Mesenchymal stem cell (in vitro differentiated cells and primary cell): ENCODE results near the gene SMIM20.

Source experiments
- DNase-seq: peaks from one replicate; pipeline ENCODE4 v3.0.0-alpha.2; 2013
- H2AFZ ChIP-seq: one replicate; pipeline ENCODE4 v1.6.1; 2013; ENCODE audit warnings: low read depth, mild to moderate bottlenecking, control low read depth, inconsistent platforms, low read length, moderate library complexity
- H2AK5ac ChIP-seq: 2 replicates; pipeline ENCODE4 v1.6.1; 2013; ENCODE audit warnings: low read length, moderate library complexity, mild to moderate bottlenecking, inconsistent platforms; ENCODE audit not compliant: severe bottlenecking
- H2BK120ac ChIP-seq: one replicate; pipeline ENCODE4 v1.6.1; 2013; ENCODE audit warnings: low read depth, mild to moderate bottlenecking, inconsistent platforms, low read length, moderate library complexity
- H2BK12ac ChIP-seq, 2 experiments: one replicate each; pipeline ENCODE4 v1.6.1; 2013; ENCODE audit warnings: inconsistent platforms in 2 of 2, low read length in 2 of 2, mild to moderate bottlenecking in 2 of 2, moderate library complexity in 2 of 2, control low read depth in 1 of 2
- H2BK15ac ChIP-seq: one replicate; pipeline ENCODE4 v1.6.1; 2013; ENCODE audit warnings: mild to moderate bottlenecking, low read depth, inconsistent platforms; ENCODE audit not compliant: poor library complexity, severe bottlenecking
- H2BK5ac ChIP-seq: 2 replicates; pipeline ENCODE4 v1.6.1; 2013; ENCODE audit warnings: low read depth, mild to moderate bottlenecking, low read length, control low read depth, inconsistent platforms; ENCODE audit not compliant: poor library complexity, severe bottlenecking
- H3K14ac ChIP-seq, 2 experiments: one replicate each; pipeline ENCODE4 v1.6.1; 2013; ENCODE audit warnings: inconsistent platforms in 2 of 2, low read length in 2 of 2, control low read depth in 1 of 2, mild to moderate bottlenecking in 1 of 2, moderate library complexity in 1 of 2
- H3K18ac ChIP-seq, 2 experiments: one replicate each; pipeline ENCODE4 v1.6.1; 2013; ENCODE audit warnings: inconsistent platforms in 2 of 2, low read length in 2 of 2, control low read depth in 1 of 2, low read depth in 1 of 2, mild to moderate bottlenecking in 1 of 2
- H3K23ac ChIP-seq, 2 experiments: one replicate each; pipeline ENCODE4 v1.6.1; 2013; ENCODE audit warnings: inconsistent platforms in 2 of 2, low read length in 2 of 2, mild to moderate bottlenecking in 2 of 2, moderate library complexity in 2 of 2, control low read depth in 1 of 2
- H3K27ac ChIP-seq: 2 replicates; pipeline ENCODE4 v1.5.1; 2013; ENCODE audit warnings: mild to moderate bottlenecking, moderate library complexity, low read length, control low read depth, inconsistent platforms; ENCODE audit not compliant: poor library complexity, severe bottlenecking
- H3K27me3 ChIP-seq, 2 experiments: 2 replicates each; pipeline versions ENCODE4 v1.6.1 to v1.7.0; 2013; ENCODE audit warnings: low read length in 2 of 2, mild to moderate bottlenecking in 2 of 2, moderate library complexity in 2 of 2, control low read depth in 1 of 2, inconsistent platforms in 1 of 2; ENCODE audit not compliant: control insufficient read depth in 1 of 2, insufficient read depth in 1 of 2
- H3K36me3 ChIP-seq, 2 experiments: 2 replicates each; pipeline versions ENCODE4 v1.6.1 to v1.7.0; 2013; ENCODE audit warnings: low read length in 2 of 2, control low read depth in 1 of 2, inconsistent platforms in 1 of 2, low read depth in 1 of 2, mild to moderate bottlenecking in 1 of 2; ENCODE audit not compliant: insufficient read depth in 2 of 2, control insufficient read depth in 1 of 2
- H3K4ac ChIP-seq, 2 experiments: one replicate each; pipeline ENCODE4 v1.6.1; 2013; ENCODE audit warnings: inconsistent platforms in 2 of 2, low read length in 2 of 2, mild to moderate bottlenecking in 2 of 2, moderate library complexity in 2 of 2, control low read depth in 1 of 2, low read depth in 1 of 2
- H3K4me1 ChIP-seq: 2 replicates; pipeline ENCODE4 v1.6.1; 2013; ENCODE audit warnings: low read depth, low read length, control low read depth; ENCODE audit not compliant: control insufficient read depth, insufficient read depth
- H3K4me2 ChIP-seq: 2 replicates; pipeline ENCODE4 v1.6.1; 2013; ENCODE audit warnings: low read length, mild to moderate bottlenecking, inconsistent platforms; ENCODE audit not compliant: poor library complexity, severe bottlenecking
- H3K4me3 ChIP-seq, 2 experiments: 2 replicates each; pipeline versions ENCODE4 v1.5.1 to v1.7.0; 2013; ENCODE audit warnings: low read length in 2 of 2, mild to moderate bottlenecking in 2 of 2, control low read depth in 1 of 2, low read depth in 1 of 2; ENCODE audit not compliant: insufficient read depth in 1 of 2
- H3K79me1 ChIP-seq: replicated peaks from 2 replicates; pipeline ENCODE4 v1.6.1; 2013; ENCODE audit warnings: mild to moderate bottlenecking, control low read depth, low read length, inconsistent platforms; ENCODE audit not compliant: poor library complexity, severe bottlenecking
- H3K9ac ChIP-seq: 2 replicates; pipeline ENCODE4 v1.7.0; 2013; ENCODE audit warnings: mild to moderate bottlenecking, low read length, moderate library complexity
- H3K9me3 ChIP-seq: 2 replicates; pipeline ENCODE4 v1.7.0; 2013; ENCODE audit warnings: mild to moderate bottlenecking, low read length; ENCODE audit not compliant: control insufficient read depth
- H4K8ac ChIP-seq: one replicate; pipeline ENCODE4 v1.6.1; 2013; ENCODE audit warnings: inconsistent platforms, mild to moderate bottlenecking, low read length, moderate library complexity
- H4K91ac ChIP-seq: one replicate; pipeline ENCODE4 v1.6.1; 2013; ENCODE audit warnings: mild to moderate bottlenecking, low read length, inconsistent platforms
- WGBS: methylation state at CpG from one replicate; pipeline ENCODE4 v1.1.7; 2013; ENCODE audit warnings: mixed read lengths; 5-methylcytosine and 5-hydroxymethylcytosine counted together

SMIM20 gene

GRCh38 chr4:25930731-25931354, 16.8 kb downstream of the SMIM20 start:
- H3K4me2 ChIP-seq: no peak overlapping the region
- no peak overlapping the region for H2BK12ac ChIP-seq
- no peaks in the 10 kb centered on the region for H3K4me1 ChIP-seq
- no peak overlapping the region for H3K23ac ChIP-seq
- H2BK5ac ChIP-seq: no peak overlapping the region
- no peak overlapping the region for H3K27ac ChIP-seq
- H3K4me3 ChIP-seq: no peak overlapping the region
- DNase-seq: no peak
- no peaks in the 10 kb centered on the region for H3K36me3 ChIP-seq
- no peak overlapping the region for H4K8ac ChIP-seq
- no peak overlapping the region for H2AFZ ChIP-seq
- H3K79me1 ChIP-seq: peaks cover 3% of the 10 kb centered on the region
- H3K9ac ChIP-seq: no peak overlapping the region
- H3K9me3 ChIP-seq: no peaks in the 10 kb centered on the region
- H3K18ac ChIP-seq: no peak overlapping the region
- no peak overlapping the region for H3K14ac ChIP-seq
- H4K91ac ChIP-seq: no peak overlapping the region
- no peak overlapping the region for H2BK120ac ChIP-seq
- 90% methylated on average over 6 of the region's 6 CpGs for WGBS
- H2AK5ac ChIP-seq: no peak overlapping the region
- H3K4ac ChIP-seq: no peak overlapping the region
- peaks cover 0 to 12% of the 10 kb centered on the region in 2 experiments for H3K27me3 ChIP-seq
- H2BK15ac ChIP-seq: no peak overlapping the region

- Histone ChIP-seq H3K18ac (no peak overlapping the region), H4K8ac (no peak overlapping the region), H3K9ac (no peak overlapping the region), H2AFZ (no peak overlapping the region), H3K27me3 (peaks cover 5 to 19% of the 10 kb centered on the region in 2 experiments), H2AK5ac (no peak overlapping the region), H2BK5ac (no peak overlapping the region), H3K27ac (no peak overlapping the region), H2BK120ac (no peak overlapping the region), H3K14ac (no peak overlapping the region), H3K79me1 (no peaks in the 10 kb centered on the region), H3K4ac (no peak overlapping the region), H3K23ac (no peak overlapping the region), H3K4me1 (no peaks in the 10 kb centered on the region), H2BK12ac (no peak overlapping the region), H3K36me3 (no peaks in the 10 kb centered on the region), H3K4me3 (no peak overlapping the region), H3K4me2 (no peak overlapping the region), H2BK15ac (no peak overlapping the region), H3K9me3 (no peaks in the 10 kb centered on the region), H4K91ac (no peak overlapping the region)
- no peak for DNase-seq
- 100% methylated on average over 2 of the region's 2 CpGs for WGBS
Measured at GRCh38 chr4:25936696-25937095, 22.7 kb downstream of the SMIM20 start.

GRCh38 chr4:25937801-25938200, 23.8 kb downstream of the SMIM20 start:
- no peak overlapping the region for H4K8ac ChIP-seq
- H3K14ac ChIP-seq: no peak overlapping the region
- no peak overlapping the region for H2AK5ac ChIP-seq
- no peaks in the 10 kb centered on the region for H3K4me1 ChIP-seq
- peaks cover 10 to 25% of the 10 kb centered on the region in 2 experiments for H3K27me3 ChIP-seq
- H3K4me2 ChIP-seq: no peak overlapping the region
- H2BK12ac ChIP-seq: no peak overlapping the region
- H3K4me3 ChIP-seq: peak overlapping the region in 1 of 2 experiments; percentile 63
- H2BK120ac ChIP-seq: no peak overlapping the region
- H3K9me3 ChIP-seq: no peaks in the 10 kb centered on the region
- 82% methylated on average over 1 of the region's 1 CpG for WGBS
- H3K9ac ChIP-seq: peak overlapping the region; percentile 55
- peak; percentile 20 for DNase-seq
- no peak overlapping the region for H3K27ac ChIP-seq
- no peak overlapping the region for H2BK15ac ChIP-seq
- no peak overlapping the region for H2BK5ac ChIP-seq
- no peaks in the 10 kb centered on the region for H3K36me3 ChIP-seq
- H2AFZ ChIP-seq: no peak overlapping the region
- H3K23ac ChIP-seq: no peak overlapping the region
- no peak overlapping the region for H3K4ac ChIP-seq
- no peaks in the 10 kb centered on the region for H3K79me1 ChIP-seq
- no peak overlapping the region for H4K91ac ChIP-seq
- H3K18ac ChIP-seq: no peak overlapping the region

- Histone ChIP-seq H2AFZ (no peak overlapping the region), H2BK120ac (no peak overlapping the region), H2BK5ac (no peak overlapping the region), H3K18ac (no peak overlapping the region), H4K91ac (no peak overlapping the region), H3K9me3 (no peaks in the 10 kb centered on the region), H3K4me3 (peak overlapping the region in 1 of 2 experiments; percentile 63), H4K8ac (no peak overlapping the region), H3K23ac (no peak overlapping the region), H2AK5ac (no peak overlapping the region), H3K9ac (peak overlapping the region; percentile 55), H3K4ac (no peak overlapping the region), H3K14ac (no peak overlapping the region), H3K79me1 (no peaks in the 10 kb centered on the region), H2BK12ac (no peak overlapping the region), H3K27ac (no peak overlapping the region), H3K4me2 (no peak overlapping the region), H3K4me1 (no peaks in the 10 kb centered on the region), H3K27me3 (peaks cover 10 to 25% of the 10 kb centered on the region in 2 experiments), H3K36me3 (no peaks in the 10 kb centered on the region), H2BK15ac (no peak overlapping the region)
- DNase-seq: no peak
- WGBS: 85% methylated on average over 6 of the region's 6 CpGs
Measured at GRCh38 chr4:25938366-25938765, 24.3 kb downstream of the SMIM20 start.
